GM18517 (cell line): ENCODE results near the gene BEST1.
"Not testable (repeated sequence)": the region's sequence is repeated elsewhere in the genome, so short reads cannot be mapped to it uniquely, and the experiment has no call there.

Experiments
- ATAC-seq: cut with Tn5 transposase; IDR thresholded peaks from one replicate; pipeline ENCODE4 v1.9.1; 2021; ENCODE audit warnings: mild to moderate bottlenecking, moderate library complexity; ENCODE audit not compliant: unreplicated experiment

The BEST1 gene

DNA sequence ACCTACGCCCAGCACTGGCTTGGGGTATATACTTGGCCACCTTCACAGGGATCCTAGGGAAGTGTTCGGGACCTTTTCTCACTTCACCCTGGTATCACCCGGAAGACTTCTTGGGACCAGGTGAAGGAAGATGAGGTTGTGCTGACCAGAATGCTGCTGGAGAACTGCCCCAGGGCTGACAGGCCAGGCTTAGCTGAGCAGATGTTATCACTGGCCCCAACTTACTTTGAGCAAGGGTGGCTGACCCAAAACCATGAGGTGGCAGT, 12.8 kb downstream of the BEST1 start:
- ATAC-seq, result no peak

DNA sequence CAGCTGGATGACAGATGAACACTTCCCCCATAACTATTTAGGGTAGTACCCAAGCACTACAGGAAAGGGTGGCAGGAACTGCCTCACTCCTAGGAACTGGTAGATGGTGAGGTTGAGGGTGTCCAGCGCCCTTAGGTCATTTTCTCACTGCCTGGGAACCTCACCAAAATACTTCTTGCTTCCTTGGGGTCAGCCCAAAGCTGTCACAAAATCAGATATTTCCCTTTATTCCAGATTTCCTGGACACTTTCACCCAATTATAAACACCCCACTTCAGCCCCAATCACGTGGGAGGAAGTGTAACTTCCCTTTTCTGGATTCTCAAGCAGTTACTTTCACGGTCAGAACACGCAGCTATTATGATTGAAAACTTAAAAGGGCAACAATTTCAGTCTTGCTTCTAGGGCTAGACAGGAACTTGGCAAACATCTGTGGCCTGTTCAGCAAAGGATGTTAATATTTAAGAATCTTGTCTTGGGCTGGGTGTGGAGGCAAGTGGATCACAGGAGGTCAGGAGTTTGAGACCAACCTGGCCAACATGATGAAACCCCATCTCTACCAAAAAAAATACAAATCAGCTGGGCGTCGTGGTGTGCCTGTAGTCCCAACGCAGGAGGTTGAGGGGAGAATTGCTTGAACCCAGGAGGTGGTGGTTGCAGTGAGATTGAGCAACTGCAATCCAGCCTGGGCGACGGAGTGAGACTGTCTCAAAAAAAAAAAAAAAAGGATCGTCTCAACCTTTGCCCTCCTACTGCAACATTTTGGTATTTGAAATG, 13.3 kb downstream of the BEST1 start:
- no peak for ATAC-seq

DNA sequence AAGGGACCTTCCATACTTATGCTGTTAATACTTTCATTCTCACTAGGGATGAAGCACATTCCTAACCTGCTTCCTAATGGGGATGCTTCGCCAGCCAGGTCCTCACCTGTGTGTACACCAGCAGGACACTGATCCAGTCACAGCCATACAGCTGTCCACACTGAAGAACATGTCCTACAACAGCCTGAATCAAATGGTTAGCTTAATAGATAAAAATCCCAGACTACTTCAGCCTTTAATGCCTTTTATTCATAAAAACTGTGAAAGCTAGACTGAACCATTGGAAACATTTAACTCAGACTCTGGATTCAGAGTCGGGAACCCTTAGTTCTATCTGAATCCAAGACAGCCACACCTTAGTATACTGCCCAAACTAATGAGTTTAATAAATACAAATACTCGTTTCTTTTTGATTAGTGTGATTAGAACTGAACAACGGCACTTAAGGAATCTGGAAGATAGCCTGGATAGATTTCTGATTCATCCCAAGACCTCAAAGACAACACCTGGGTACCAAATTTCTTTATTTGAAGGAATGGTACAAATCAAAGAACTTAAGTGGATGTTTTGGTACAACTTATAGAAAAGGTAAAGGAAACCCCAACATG, 14.0 kb downstream of the BEST1 start:
- ATAC-seq, result no peak

DNA sequence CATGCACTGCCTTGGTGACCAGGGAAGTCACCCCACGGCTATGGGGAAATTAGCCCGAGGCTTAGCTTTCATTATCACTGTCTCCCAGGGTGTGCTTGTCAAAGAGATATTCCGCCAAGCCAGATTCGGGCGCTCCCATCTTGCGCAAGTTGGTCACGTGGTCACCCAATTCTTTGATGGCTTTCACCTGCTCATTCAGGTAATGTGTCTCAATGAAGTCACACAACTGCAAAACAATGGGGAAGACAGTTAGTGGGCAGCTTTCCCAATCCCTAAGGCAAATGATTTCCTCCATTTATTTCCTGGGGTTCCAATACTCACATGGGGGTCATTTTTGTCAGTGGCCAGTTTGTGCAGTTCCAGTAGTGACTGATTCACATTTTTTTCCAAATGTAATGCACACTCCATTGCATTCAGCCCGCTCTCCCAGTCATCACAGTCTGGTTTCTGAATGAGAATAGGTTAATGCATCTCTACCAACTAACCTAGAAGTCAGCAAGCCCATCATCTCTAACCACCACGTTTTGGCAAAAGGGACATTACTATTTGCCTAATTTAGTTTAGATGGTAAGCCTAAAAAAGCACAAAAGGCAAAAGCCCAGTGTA, 14.6 kb downstream of the BEST1 start:
- ATAC-seq, result not testable (repeated sequence)

DNA sequence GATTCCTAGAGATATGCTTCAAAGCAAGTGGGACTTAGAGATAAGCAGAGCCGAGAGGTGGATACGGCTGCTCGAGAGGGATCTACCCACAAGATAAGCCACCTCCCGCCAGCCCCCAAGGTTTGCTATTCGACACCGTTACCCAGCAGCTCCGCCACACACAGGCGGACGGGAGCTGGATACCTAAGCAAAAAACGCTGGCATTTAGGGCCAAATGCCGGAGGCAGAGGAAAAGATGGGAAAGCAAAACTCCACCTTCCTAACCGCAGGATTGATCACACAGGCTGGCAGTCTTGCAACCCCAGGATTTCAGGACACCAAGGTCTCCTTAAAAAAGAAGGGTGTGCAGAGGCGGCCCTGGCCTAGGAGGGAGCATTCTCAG, 16.6 kb downstream of the BEST1 start:
- ATAC-seq, result no peak

DNA sequence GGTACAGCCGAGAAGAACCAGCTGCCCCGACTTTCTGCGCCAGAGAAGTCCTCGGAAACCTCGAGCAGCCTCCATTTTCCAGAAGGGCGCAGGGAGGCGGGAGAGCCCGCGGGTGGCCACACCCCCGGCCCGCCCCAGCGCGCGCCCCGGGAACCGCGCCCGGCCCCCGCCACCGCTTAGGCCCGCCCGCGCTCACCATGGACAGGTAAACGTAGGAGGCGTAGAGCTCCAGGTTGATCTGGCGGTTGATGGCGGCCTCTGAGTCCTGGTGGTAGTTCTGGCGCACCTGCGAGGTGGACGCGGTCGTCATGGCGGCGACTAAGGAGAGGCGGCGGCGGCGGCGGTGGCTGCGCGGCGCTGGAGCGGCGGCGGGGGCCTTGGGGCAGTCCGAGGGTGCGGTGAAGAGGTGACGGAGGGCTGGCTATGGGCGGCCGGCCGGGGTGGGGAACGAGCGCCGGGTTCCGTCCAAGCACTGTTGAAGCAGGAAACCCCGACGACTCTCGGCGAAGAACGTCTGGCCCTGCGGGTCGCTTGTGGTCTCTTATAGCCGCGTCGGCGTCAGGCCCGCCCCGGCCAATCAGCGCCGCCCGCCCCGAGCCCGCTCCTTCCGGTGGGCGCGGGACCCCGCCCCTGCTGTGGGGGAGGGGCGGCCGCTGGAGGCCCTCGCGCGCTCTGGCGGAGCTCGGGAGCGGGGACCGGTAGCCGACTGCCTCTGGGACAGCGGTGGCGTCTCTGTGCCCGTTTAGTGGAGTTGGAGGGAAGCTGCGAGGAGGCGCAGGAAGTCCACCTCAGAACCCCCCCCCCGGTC, 17.2 kb downstream of the BEST1 start, which contains the start of gene FTH1:
FTH1 (minus strand) TSS at position 519 of the 808 bp plus-strand sequence; CDS start at position 310, 209 bp downstream.
- peak; percentile 34 for ATAC-seq

DNA sequence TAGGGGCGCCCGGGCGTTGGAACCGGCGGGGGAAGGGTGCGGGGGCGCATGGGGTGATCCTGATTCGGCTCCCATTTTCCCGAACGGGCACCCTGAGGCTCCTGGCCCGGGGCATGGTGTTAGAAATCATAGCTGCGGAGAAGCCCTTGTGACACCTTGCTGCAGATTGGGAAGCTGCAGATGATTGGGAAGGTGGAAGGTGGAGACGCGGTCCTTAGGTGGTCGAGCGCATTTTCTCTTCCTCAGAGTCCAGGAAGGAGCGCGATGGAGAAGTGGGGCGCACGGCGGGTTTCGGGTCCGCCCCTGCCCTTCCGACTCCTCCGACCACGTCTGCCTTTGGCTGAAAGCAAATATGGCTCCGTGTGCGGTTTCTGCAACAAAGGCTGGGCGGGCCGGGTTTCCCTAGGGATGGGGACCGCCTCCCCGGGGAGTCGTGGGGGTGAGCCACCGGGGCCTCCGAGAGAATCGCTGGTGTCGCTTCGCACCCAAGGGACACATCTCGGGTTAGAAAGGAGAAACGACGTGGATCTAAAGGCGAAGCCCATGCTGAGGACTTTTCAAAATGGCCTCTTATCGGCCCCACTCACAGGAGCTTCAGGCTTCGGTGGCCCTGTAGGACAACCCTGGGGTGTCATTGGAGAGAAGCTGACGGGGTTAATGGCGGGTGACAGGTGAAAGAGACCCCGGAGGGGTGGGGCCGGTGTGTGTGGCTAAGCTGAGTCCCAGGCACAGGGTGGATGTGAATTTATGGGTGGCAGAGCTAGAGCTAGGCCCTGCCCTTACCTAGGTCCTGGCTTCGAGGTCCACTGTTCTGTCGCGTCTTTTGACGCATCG, 18.0 kb downstream of the BEST1 start:
- ATAC-seq, result peak; percentile 16

DNA sequence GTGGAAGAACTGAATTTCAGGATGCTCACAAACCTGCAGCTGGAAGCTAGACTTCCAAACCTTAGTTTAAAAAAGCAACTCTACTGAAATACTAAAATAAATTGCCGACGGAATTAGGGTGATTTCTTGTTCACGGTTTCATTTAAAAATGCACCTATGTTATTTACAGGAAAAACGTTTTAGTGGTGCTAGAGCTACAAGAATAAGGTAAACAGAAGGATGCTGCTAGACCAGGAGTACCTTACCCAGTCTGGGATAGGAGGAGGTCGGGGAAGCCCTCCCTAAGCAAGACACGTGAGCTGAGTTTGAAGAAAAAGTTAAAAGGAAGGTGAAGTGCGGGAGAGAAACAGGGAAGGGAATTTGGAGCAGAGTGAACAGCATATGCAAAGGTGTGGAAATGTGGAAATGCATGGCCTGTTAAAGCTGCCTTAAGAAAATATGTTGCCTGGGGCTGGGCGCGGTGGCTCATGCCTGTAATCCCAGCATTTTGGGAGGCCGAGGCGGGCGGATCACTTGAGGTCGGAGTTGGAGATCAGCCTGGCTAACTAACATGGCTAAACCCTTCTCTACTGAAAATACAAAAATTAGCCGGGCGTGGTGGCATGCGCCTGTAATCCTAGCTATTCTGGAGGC, 18.7 kb downstream of the BEST1 start:
- ATAC-seq, result no peak

DNA sequence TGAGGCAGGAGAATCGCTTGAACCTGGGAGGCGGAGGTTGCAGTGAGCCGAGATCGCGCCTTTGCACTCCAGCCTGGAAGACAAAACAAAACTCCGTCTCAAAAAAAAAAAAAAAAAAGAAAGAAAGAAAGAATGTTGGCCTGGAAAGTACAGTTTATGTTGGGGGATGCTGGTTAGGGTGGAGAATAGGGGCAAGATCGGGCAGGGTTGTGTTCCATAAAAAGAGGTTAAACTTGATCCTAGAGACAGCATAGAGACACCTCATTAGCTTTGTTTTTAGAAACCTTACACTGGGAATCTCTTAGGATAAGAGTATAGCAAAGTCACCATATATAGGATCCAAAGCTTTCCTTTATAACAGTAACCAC, 19.2 kb downstream of the BEST1 start:
- no peak for ATAC-seq

DNA sequence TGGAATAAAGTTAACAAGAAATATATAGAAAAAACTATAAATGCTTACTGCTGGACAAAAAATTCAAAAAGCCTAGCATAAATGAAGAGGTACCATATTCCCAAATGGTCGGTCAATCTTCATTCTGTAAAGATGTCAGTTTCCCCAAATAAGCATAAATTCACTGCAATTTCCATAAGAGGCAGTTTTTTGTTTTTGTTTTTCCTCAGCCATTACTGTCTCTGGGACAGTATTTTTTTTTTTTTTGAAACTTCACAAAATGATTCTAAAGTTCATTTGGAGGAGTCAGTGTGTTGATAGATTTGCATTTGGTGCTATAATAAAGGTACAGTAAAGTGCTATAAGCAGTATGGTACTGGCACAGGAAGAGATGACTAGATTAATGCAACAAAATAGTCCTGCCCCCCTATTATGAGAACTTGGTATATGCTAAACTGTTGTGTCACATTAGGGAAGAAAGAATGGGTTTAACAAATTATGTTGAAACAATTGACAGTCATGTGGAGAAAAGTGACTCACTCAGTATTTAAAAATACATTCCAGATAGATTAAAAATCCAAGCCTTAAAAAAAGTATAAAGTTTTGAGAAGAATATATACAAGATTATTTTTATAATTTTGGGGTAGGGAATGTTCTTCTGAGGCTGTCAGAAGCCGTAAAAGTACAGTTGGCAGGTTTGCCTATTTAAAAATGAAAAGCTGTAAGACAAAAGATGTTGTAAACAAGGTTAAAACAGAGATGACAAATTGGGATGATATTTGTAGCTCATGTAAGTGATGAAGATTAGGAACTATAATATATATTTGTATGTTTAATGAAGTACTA, 19.9 kb downstream of the BEST1 start:
- ATAC-seq, result no peak

DNA sequence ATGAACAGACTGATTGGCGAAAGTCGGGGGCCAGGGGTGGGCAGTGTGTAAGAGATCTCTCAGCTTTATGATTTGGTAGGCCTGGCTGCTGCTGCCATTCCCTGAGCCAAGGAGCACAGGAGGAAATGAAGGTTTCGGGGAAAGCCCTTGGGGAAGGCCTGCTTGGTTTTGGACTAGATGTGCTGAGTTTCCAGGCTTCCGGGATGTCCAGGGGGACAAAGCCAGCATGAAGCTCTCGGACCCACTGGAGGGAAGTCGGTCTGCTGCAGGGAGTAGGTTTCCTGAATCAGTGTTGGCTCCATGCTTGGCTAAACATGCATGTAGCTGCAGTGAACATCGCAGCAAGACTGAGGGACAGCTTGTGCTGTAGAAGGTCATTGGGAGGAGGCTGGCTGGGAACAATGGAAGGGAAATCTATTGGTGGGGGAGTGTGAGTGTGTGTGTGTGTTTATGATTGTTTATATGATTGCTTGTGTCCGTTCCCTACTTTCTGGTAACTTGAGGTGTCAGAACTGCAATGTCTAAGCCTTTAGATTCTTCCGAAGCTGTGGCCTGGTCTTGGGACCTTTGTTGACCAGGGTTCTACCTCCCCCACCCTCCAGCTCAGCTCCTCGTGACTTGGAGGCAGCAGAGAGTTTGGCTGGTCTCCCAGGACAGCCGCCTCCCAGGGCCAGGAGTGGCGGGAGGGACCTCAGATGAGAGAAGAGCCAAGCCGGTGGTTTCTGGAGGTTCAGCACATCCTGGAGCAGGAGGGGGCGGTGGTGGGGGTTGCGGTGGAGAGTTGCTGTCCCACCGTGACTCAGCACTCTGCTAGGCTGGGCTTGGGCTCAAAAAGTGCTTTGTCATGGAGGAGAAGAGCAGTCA, 21.3 kb downstream of the BEST1 start:
- no peak for ATAC-seq

DNA sequence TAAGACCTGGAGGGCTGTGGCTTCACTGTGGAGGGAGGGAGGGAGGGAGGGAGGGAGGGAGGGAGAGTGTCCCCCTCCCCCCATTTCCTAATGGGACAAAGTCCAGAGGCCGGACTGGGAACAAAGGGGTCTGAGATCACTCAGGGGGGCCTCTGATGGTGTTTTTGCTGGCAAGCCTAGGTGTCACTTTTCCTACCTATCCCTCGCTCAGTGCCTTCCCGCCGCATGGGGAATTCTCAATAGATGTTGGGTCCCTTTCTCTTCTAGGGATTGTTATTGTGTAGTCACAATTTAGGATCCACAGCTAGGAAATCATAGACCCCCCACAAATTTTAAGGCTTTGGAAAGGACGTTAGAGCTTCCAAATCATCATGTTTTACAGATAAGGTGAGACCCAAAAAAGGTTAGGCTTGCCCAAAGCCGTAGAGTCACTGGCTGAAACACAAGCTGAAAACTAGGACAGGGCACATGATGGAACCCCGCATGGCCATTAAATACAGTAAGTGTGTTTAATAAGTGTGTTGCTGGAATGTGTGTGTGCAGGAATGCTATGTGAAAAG, 22.0 kb downstream of the BEST1 start:
- ATAC-seq, result no peak

DNA sequence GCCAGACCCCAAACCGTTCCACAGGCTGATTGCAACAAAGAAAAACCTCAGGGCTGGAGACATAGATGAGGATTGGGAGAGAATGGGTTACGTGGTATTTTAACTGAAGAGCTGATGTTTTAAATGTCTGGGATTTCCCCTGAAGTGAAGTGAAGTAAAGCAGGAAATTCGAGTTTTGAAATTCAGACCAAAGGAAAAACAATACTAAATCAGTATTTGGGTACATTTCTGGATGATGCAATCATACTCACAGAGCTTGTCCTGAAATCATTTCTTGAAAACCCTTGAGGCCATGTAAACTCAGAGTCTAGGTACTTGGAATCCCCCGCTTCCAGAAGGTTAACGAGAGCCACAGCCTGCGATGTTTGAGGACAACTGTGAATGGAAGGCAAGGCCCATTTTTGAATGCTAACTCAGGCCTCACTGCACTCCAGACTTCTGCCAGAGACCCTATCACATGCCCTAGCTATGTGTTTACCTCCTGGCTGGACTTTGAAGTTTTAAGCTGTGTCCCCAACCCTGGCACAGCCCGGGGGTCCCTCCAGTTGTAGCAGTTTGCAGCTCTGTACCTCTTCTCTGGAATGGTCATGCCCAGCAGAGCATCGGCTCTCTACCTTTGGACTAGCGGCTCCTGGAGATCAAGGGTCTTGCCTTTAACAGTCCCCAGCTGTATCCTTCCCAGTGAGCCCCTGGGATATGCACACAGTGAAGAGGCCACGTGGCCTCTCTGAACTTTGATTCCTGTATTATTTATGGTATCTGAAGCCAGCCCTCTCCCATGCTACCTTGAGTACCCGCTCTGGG, 22.7 kb downstream of the BEST1 start:
- ATAC-seq, result no peak

DNA sequence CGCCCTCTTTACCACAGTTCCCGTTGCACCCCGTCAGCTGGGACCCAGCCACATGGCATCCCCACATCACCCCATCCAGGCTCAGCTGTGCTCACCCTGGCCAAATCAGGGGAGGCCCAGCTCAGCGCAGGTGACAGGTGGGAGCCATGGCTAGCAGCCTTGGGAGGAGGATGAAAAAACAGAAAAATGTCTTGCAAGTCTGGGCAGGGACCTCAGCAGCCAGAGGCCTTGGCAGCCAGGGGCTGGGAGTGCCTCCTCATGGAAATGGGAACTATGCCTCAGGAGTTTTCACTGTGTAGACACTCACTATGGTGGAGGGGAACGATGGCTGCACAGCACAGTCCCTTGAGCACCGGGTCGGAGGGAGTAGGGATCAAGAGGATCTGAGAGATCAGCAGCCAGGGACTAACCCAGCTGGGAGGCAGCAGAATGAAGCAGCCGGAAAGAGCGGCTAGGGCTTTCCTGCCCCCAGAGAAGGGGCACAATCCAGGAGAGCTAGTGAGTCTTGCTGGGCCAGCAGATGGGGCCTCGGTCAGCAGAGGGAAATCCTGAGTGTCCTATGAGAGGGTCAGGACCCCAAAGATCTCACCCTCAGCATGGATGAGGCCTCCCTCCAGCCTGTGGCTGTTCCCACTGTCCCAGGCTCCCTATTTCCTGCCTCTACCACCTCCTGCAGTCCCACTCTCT, 23.5 kb downstream of the BEST1 start:
- ATAC-seq, result no peak

DNA sequence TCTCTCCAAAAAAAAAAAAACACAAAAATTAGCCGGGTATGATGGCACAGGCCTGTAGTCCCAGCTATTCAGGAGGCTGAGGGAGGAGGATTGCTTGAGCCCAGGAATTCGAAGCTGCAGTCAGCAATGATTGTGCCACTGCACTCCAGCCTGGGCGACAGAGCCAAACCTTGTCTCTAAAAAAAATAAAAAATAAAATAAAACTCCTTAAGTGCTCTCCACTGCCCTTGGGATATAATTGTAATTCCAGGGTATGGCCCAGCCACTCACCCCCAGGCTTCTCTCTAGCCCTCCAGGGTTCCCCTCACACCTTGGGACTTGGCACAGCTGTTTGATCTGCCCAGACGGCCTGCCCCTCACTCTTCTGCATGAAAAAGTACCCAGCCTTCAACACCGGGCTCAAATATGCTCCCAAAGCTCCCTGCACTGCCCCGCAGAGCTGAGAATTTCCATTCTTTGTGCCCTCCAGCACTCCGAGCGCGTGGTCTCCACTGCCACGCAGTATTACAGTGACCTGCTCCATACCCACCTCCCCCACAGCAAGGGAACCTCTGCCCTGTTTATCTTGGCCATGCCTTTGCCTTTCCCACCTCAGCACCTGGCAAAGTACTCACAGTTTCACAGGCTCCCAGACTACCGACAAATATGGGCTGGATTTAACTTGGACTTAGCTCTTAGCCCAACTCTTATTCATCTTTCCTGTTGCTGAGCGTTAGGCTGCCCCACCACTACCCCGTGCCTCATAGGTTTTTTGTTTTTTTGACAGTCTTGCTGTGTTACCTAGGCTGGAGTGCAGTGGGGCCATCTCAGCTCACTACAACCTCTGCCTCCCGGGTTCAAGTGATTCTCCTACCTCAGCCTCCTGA, 24.8 kb downstream of the BEST1 start:
- ATAC-seq, result no peak
